SK-N-SH treated with all-trans-retinoic acid at 6 μM for 48 hours (cell line): ENCODE results near the gene ITK.

Experiments used
- ARNTL ChIP-seq: fragments of 450-650 bp; formaldehyde crosslinking; IDR thresholded peaks from 2 replicates; pipeline ENCODE4 v1.5.0; 2020; ENCODE audit warnings: low read depth, mild to moderate bottlenecking, moderate library complexity, borderline replicate concordance
- BACH2 ChIP-seq: fragments of 250-450 bp; sonication (Bioruptor Pico); IDR thresholded peaks from 2 replicates; pipeline ENCODE4 v1.9.0; 2021; ENCODE audit warnings: mild to moderate bottlenecking, borderline replicate concordance
- CSRNP3 ChIP-seq: fragments of 250-450 bp; sonication (Bioruptor Pico); IDR thresholded peaks from 2 replicates; pipeline ENCODE4 v1.5.1; 2021; ENCODE audit warnings: mild to moderate bottlenecking, moderate library complexity
- ISL1 ChIP-seq: fragments of 250-450 bp; sonication (Bioruptor Pico); IDR thresholded peaks from 2 replicates; pipeline ENCODE4 v2.1.2; 2022; ENCODE audit warnings: mild to moderate bottlenecking, moderate library complexity
- POU6F1 ChIP-seq: fragments of 250-450 bp; sonication (Bioruptor Pico); IDR thresholded peaks from 2 replicates; pipeline ENCODE4 v1.8.0; 2021; ENCODE audit warnings: low read depth, mild to moderate bottlenecking, moderate library complexity, borderline replicate concordance
- PPARA ChIP-seq: fragments of 250-450 bp; sonication (Bioruptor Pico); IDR thresholded peaks from 2 replicates; pipeline ENCODE4 v1.5.0; 2020; ENCODE audit warnings: mild to moderate bottlenecking, borderline replicate concordance
- TCF4 ChIP-seq: fragments of 250-450 bp; sonication (Bioruptor Pico); IDR thresholded peaks from 2 replicates; pipeline ENCODE4 v1.8.0; 2021; ENCODE audit warnings: mild to moderate bottlenecking, moderate library complexity, borderline replicate concordance
- TOX ChIP-seq: fragments of 250-450 bp; sonication (Bioruptor Pico); IDR thresholded peaks from 2 replicates; pipeline ENCODE4 v1.8.0; 2021; ENCODE audit warnings: mild to moderate bottlenecking, moderate library complexity, borderline replicate concordance
- ZC3H10 ChIP-seq: fragments of 250-450 bp; sonication (Bioruptor Pico); IDR thresholded peaks from 2 replicates; pipeline ENCODE4 v1.5.1; 2021; ENCODE audit warnings: mild to moderate bottlenecking, moderate library complexity
- ZFP30 ChIP-seq: fragments of 450-650 bp; formaldehyde crosslinking; IDR thresholded peaks from 2 replicates; pipeline ENCODE4 v1.5.0; 2022; ENCODE audit warnings: mild to moderate bottlenecking, moderate library complexity

- TF ChIP-seq ARNTL (CRISPR knock-in tag) (no peak), ISL1 (no peak), POU6F1 (CRISPR knock-in tag) (no peak), BACH2 (CRISPR knock-in tag) (no peak), ZFP30 (CRISPR knock-in tag) (no peak), CSRNP3 (CRISPR knock-in tag) (no peak), PPARA (CRISPR knock-in tag) (no peak), TOX (CRISPR knock-in tag) (no peak), ZC3H10 (CRISPR knock-in tag) (no peak), TCF4 (no peak)
Observed at GRCh38 chr5:157248821-157249470, 68.3 kb downstream of the ITK start.
